GM20431 (cell line): ENCODE measurements around the gene NCK2.

Source experiments
- in situ Hi-C: fragments of 300-500 bp; cut with MseI, MboI; formaldehyde crosslinking; loops from one replicate; pipeline ENCODE4 v1.15.0; 2020; ENCODE audit warnings: low sequenced_read_pairs; ENCODE audit not compliant: unreplicated experiment

NCK2 gene

GRCh38 chr2:105803773-105804172 lies 59.1 kb downstream of the NCK2 start:
- in situ Hi-C loops: no loop called here

- in situ Hi-C loops: no loop called here
These were observed 59.6 kb downstream of the NCK2 start for GRCh38 chr2:105804266-105804665.

GRCh38 chr2:105806996-105807395 lies 62.3 kb downstream of the NCK2 start:
- in situ Hi-C loops: no loop called here

GRCh38 chr2:105808423-105809096 lies 63.8 kb downstream of the NCK2 start:
- in situ Hi-C loops: no loop called here

- in situ Hi-C loops: no loop called here
These were observed 64.4 kb downstream of the NCK2 start for GRCh38 chr2:105809097-105809473.

DNA sequence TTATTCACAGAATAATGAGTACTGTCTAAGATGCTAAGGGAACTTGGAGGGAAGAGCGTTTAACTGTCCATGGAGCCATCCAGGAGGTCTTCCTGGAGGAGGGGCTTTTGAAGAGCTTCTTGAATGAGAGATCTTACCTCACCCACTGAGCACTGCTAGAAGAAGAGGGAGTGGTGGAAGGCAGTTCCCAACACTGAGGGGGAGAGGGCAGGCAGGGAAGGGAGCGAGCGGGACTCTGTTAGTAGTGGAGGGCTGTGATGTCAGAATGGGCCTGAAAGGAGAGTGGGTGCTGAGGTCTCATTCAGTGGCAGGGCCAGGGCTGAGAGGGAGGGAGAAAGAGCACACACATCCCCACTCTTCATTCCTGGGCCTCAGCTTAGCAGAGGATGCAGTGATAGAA lies 65.0 kb downstream of the NCK2 start:
- in situ Hi-C loops: no loop called here

- in situ Hi-C loops: no loop called here
These were observed 67.7 kb downstream of the NCK2 start for GRCh38 chr2:105812180-105813044.

GRCh38 chr2:105813045-105813315 lies 68.3 kb downstream of the NCK2 start:
- in situ Hi-C loops: no loop called here

- in situ Hi-C loops: no loop called here
These were observed 68.7 kb downstream of the NCK2 start for GRCh38 chr2:105813405-105813804.

DNA sequence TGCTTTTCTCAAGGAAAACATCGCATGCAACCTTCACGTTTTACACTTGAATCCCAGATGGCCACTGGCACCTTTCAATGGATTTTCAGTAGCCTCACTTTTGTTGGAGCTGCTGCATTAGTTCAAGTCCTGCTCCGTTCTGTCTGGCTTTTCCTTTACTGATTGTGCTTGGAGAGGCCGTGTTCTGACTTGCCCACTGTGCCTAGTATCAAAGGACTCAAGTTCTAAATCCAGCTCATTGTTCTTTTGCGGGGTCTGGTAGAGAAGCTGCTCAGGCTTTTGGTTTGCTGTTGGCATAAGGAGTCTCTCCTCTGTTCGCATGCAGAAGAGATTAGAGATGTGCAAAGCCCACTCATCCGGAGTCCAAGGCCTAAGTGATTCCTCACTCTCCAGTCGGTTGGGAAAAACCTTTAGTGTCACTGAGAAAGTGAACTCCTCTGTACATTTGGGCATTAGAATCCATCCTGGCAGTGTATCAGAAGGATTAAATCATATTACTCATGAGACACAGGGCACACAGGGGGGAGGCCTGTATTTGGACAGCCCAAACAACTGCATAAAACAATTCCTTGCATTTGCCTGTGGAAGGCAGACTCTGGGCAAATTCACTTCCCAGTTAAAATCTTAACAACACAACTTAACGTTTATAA lies 69.7 kb downstream of the NCK2 start:
- in situ Hi-C loops: no loop called here

- in situ Hi-C loops: no loop called here
These were observed 70.7 kb downstream of the NCK2 start for GRCh38 chr2:105815401-105815800.

DNA sequence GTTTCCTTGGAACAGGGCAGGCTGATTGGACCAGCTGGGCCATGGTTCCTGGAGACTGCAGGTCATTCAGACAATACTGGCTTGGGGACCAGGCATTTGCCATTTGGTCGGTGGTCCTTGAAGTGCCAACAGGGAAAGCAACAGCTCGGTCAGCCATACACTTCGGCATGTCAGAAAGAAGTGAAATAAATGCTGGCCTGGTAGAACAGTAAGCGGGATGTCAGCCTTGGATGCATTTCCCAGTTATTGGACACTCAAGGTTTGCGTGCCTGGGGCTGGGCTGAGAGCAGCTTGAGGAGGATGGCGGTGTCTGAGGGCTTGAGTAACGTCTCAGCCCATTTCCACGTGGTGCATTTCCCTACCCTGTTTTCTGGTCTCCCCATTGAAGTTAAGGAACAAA lies 75.4 kb downstream of the NCK2 start:
- in situ Hi-C loops: no loop called here

- in situ Hi-C loops: no loop called here
These were observed 76.0 kb downstream of the NCK2 start for GRCh38 chr2:105820691-105821090.

DNA sequence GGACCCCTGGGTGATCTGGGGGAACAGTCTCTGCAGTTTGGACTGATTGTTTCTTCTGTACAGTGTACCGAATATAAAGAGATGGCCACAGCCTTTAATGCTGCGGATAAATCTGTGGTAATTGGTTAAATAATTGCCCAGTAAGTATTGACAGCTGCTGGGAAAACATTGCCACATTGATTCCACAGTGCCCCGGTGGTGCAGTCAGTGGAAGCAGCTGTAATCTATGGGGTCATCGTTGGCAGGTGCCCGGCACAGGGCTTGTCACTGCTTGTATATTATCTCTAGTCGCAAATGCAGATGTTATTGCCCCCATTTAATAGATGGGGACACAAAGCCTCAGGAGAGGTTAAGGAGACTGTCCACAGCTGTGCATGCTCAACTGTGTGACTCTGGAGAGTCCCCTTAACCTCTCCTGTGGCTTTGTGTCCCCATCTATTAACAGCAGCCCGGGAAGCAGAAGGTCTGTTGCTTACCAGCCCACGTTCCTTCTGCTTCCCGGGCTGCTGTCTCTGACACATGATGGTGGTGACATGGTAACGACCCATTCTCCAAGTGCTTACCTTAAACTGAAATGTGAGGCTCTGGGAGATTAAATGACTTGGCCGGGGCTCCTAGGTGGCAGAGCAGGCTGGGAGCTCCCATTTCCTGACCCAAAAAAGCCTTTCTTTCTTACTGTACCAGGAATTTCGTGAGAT lies 76.9 kb downstream of the NCK2 start:
- in situ Hi-C loops: no loop called here

- in situ Hi-C loops: no loop called here
These were observed 77.5 kb downstream of the NCK2 start for GRCh38 chr2:105822186-105822585.

- in situ Hi-C loops: no loop called here
These were observed 79.7 kb downstream of the NCK2 start for GRCh38 chr2:105824446-105824845.

- in situ Hi-C loops: no loop called here
These were observed 82.8 kb downstream of the NCK2 start for GRCh38 chr2:105827351-105828096.

DNA sequence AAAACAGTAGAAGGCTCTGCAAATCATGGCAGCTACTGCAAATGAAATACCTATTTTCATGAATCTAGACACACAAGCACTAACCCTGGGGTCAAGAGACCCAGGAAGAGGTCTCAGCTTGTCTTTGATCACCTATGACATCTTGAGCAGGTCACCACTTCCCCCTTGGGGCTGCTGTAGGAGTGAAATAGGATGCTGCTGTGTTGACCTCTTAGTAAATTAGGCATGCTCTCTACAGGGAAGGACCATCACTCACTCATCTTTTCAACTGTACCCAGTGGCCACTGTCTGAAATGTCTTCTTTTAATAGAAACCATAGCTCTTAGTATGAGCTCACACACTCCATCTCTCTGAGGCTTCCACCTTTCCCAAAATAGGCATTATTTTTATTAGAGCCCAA lies 83.8 kb downstream of the NCK2 start:
- in situ Hi-C loops: no loop called here

- in situ Hi-C loops: no loop called here
These were observed 90.2 kb downstream of the NCK2 start for GRCh38 chr2:105834931-105835330.

DNA sequence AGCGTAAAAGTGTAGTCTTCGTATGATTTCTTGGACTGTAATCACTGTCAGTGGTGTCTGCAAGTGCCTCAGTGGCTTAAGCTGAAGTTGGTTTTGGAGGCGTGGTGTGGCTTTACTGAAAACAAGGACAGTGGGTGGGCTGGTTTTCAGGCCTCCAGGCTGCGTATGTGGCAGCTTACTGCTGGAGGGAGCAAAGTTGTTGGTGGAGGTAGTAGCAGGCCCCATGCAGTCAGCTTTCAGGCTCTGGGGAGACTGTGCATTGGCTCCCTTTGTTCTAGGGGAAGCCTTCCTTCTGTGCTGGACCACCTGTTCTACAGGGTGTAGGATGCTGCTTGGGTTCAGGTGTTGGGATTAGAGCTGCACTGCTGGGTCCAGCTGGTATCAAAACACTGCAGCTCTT lies 91.6 kb downstream of the NCK2 start:
- in situ Hi-C loops: no loop called here
